H9 (cell line): ENCODE results near the gene GLT6D1. TPM values are rescaled to one million over a fixed set of nuclear protein-coding genes. Genes with fewer than 3 reads are reported as not detected.
A peak's percentile ranks its signal among the peaks of the same experiment; 100 is the strongest.

Source experiments
- DNase-seq: peaks from one replicate; pipeline ENCODE4 v3.0.0-alpha.2; 2017
- H2AFZ ChIP-seq: one replicate; pipeline ENCODE4 v1.6.1; 2013; ENCODE audit warnings: mild to moderate bottlenecking, low read length, control low read depth, moderate library complexity
- H2AK5ac ChIP-seq: 2 replicates; pipeline ENCODE4 v1.6.1; 2013; ENCODE audit warnings: low read length, control low read depth, mixed read lengths; ENCODE audit not compliant: insufficient read length
- H2BK120ac ChIP-seq: one replicate; pipeline ENCODE4 v1.6.1; 2013; ENCODE audit warnings: low read depth, mild to moderate bottlenecking, low read length, control low read depth, inconsistent platforms; ENCODE audit not compliant: poor library complexity, severe bottlenecking
- H2BK12ac ChIP-seq: 2 replicates; pipeline ENCODE4 v1.6.1; 2013; ENCODE audit warnings: low read length, control low read depth, mixed read lengths, low read depth; ENCODE audit not compliant: insufficient read length
- H2BK15ac ChIP-seq: 2 replicates; pipeline ENCODE4 v1.6.1; 2013; ENCODE audit warnings: low read depth, low read length, control low read depth
- H2BK20ac ChIP-seq: one replicate; pipeline ENCODE4 v1.6.1; 2013; ENCODE audit warnings: low read depth, mild to moderate bottlenecking, low read length, control low read depth, inconsistent platforms; ENCODE audit not compliant: poor library complexity, severe bottlenecking
- H2BK5ac ChIP-seq: 2 replicates; pipeline ENCODE4 v1.6.1; 2013; ENCODE audit warnings: low read length, control low read depth, mixed read lengths; ENCODE audit not compliant: insufficient read length
- H3K14ac ChIP-seq: 2 replicates; pipeline ENCODE4 v1.6.1; 2013; ENCODE audit warnings: low read length, control low read depth; ENCODE audit not compliant: insufficient read depth
- H3K18ac ChIP-seq: 2 replicates; pipeline ENCODE4 v1.6.1; 2013; ENCODE audit warnings: low read depth, mild to moderate bottlenecking, mixed read lengths, low read length, control low read depth; ENCODE audit not compliant: insufficient read length
- H3K23ac ChIP-seq: 2 replicates; pipeline ENCODE4 v1.6.1; 2013; ENCODE audit warnings: low read length, control low read depth, mixed read lengths, low read depth; ENCODE audit not compliant: insufficient read length
- H3K23me2 ChIP-seq: 2 replicates; pipeline ENCODE4 v1.6.1; 2013; ENCODE audit warnings: low read depth, mild to moderate bottlenecking, mixed read lengths, low read length, control low read depth; ENCODE audit not compliant: insufficient read length, poor library complexity, severe bottlenecking
- H3K27ac ChIP-seq: 2 replicates; pipeline ENCODE4 v1.5.1; 2013; ENCODE audit warnings: low read length, control low read depth, mixed read lengths, low read depth; ENCODE audit not compliant: insufficient read length
- H3K27me3 ChIP-seq: 2 replicates; pipeline ENCODE4 v1.6.1; 2013; ENCODE audit warnings: low read length, control low read depth, inconsistent platforms; ENCODE audit not compliant: insufficient read depth
- H3K4ac ChIP-seq: 2 replicates; pipeline ENCODE4 v1.6.1; 2013; ENCODE audit warnings: low read depth, mild to moderate bottlenecking, control low read depth, inconsistent platforms, low read length, moderate library complexity
- H3K4me1 ChIP-seq: 2 replicates; pipeline ENCODE4 v1.6.1; 2013; ENCODE audit warnings: low read length, control low read depth, inconsistent platforms; ENCODE audit not compliant: insufficient read depth
- H3K4me2 ChIP-seq: 2 replicates; pipeline ENCODE4 v1.6.1; 2013; ENCODE audit warnings: low read length, control low read depth, mixed read lengths; ENCODE audit not compliant: insufficient read length, insufficient read depth
- H3K56ac ChIP-seq: 2 replicates; pipeline ENCODE4 v1.6.1; 2013; ENCODE audit warnings: low read depth, mild to moderate bottlenecking, mixed read lengths, low read length, control low read depth; ENCODE audit not compliant: insufficient read length
- H3K79me1 ChIP-seq: 2 replicates; pipeline ENCODE4 v1.6.1; 2013; ENCODE audit warnings: low read depth, mild to moderate bottlenecking, moderate library complexity, low read length, control low read depth, inconsistent platforms; ENCODE audit not compliant: insufficient read depth, poor library complexity, severe bottlenecking
- H3K79me2 ChIP-seq: 2 replicates; pipeline ENCODE4 v1.6.1; 2013; ENCODE audit warnings: low read length, control low read depth, inconsistent platforms; ENCODE audit not compliant: insufficient read depth
- H3K9ac ChIP-seq: 2 replicates; pipeline ENCODE4 v1.6.1; 2013; ENCODE audit warnings: low read length, control low read depth, mixed read lengths; ENCODE audit not compliant: insufficient read length; ENCODE audit errors: extremely low read depth
- H3K9me3 ChIP-seq: one replicate; pipeline ENCODE4 v1.6.1; 2013; ENCODE audit warnings: low read depth, low read length, inconsistent platforms; ENCODE audit not compliant: control insufficient read depth
- H3T11ph ChIP-seq: one replicate; pipeline ENCODE4 v1.6.1; 2013; ENCODE audit warnings: mild to moderate bottlenecking, low read length, control low read depth, inconsistent platforms
- H4K20me1 ChIP-seq: one replicate; pipeline ENCODE4 v1.6.1; 2013; ENCODE audit not compliant: control insufficient read depth, insufficient read length, insufficient read depth
- H4K5ac ChIP-seq: 2 replicates; pipeline ENCODE4 v1.6.1; 2013; ENCODE audit warnings: low read depth, mild to moderate bottlenecking, mixed read lengths, low read length, control low read depth; ENCODE audit not compliant: insufficient read length
- H4K8ac ChIP-seq: replicated peaks from 2 replicates; pipeline ENCODE4 v1.6.1; 2013; ENCODE audit warnings: low read length, control low read depth, mixed read lengths, low read depth; ENCODE audit not compliant: insufficient read length
- H4K91ac ChIP-seq: 2 replicates; pipeline ENCODE4 v1.6.1; 2013; ENCODE audit warnings: low read depth, mild to moderate bottlenecking, moderate library complexity, mixed read lengths, low read length, control low read depth; ENCODE audit not compliant: insufficient read length
- H3K27ac Mint-ChIP-seq, 3 experiments: 2 replicates in 2 of 3; 3 replicates in 1 of 3; pipeline ENCODE4 v1.8.0; 2020 to 2021; ENCODE audit warnings: mixed read lengths in 3 of 3, mild to moderate bottlenecking in 1 of 3, moderate library complexity in 1 of 3
- H3K27me3 Mint-ChIP-seq: 2 replicates; pipeline ENCODE4 v1.8.0; 2021; ENCODE audit warnings: low read depth, mild to moderate bottlenecking, moderate library complexity, mixed read lengths
- H3K36me3 Mint-ChIP-seq, 3 experiments: 2 replicates in 2 of 3; 3 replicates in 1 of 3; pipeline ENCODE4 v1.8.0; 2020 to 2021; ENCODE audit warnings: low read depth in 3 of 3, mixed read lengths in 3 of 3; ENCODE audit not compliant: insufficient read depth in 1 of 3
- H3K4me1 Mint-ChIP-seq, 2 experiments: 2 replicates each; pipeline ENCODE4 v1.8.0; 2020; ENCODE audit warnings: mixed read lengths in 2 of 2
- H3K4me3 Mint-ChIP-seq, 2 experiments: 2 replicates in 1 of 2; 3 replicates in 1 of 2; pipeline ENCODE4 v1.8.0; 2020 to 2021; ENCODE audit warnings: mild to moderate bottlenecking in 2 of 2, mixed read lengths in 2 of 2, moderate library complexity in 1 of 2
- H3K9me3 Mint-ChIP-seq, 2 experiments: 2 replicates in 1 of 2; 3 replicates in 1 of 2; pipeline ENCODE4 v1.8.0; 2020; ENCODE audit warnings: mild to moderate bottlenecking in 2 of 2, mixed read lengths in 2 of 2, moderate library complexity in 1 of 2
- WGBS: extraction: QIAGEN DNeasy Blood & Tissue Kit; methylation state at CpG from one replicate; pipeline ENCODE4 v1.1.7; 2013; ENCODE audit warnings: missing lambda C conversion rate, low lambda C conversion rate, mixed read lengths; ENCODE audit not compliant: insufficient read length; ENCODE audit errors: extremely low coverage; 5-methylcytosine and 5-hydroxymethylcytosine counted together
- total RNA-seq: library from RNA; stranded (reverse); gene quantifications from 2 replicates; pipeline ENCODE4 v1.2.1, GENCODE V29; 2021
- TF ChIP-seq, protein P1 (sequence below): fragments of 200-600 bp; sonication (generic); conservative IDR thresholded peaks from 3 replicates; pipeline ENCODE4 v1.8.0; 2021; ENCODE audit warnings: antibody characterized with exemption, mild to moderate bottlenecking

Gene GLT6D1
- total RNA-seq, 1 experiment from 2014 or later = not detected

DNA sequence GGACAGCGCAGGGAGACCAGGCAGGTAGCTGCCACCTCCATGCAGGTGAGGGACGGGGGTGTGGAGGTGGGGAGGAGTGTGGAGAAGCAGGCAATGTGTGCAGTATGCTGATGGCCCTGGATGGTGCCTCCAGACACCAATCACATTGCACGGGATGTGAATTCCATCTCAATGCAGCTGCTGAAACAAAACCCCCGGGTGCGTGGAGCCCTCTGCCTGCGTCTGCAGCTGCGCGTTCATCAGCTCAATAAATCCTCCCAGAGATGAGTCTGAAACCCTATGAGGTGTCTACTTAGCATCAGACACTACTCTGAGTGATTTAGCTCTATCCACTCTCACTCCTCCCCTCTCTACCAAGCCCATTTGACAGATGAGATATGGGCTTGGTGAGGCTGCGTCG lies 49.7 kb upstream of the GLT6D1 start:
- H3K27me3 Mint-ChIP-seq = peaks cover 2% of the 10 kb centered on the region; the same call in 1 of the 2 replicates
- WGBS = no CpG with 5 or more reads among the region's 10 CpGs
- no peak overlapping the region for H3K27ac Mint-ChIP-seq

More for the DNA sequence above, 49.7 kb upstream of the GLT6D1 start:
- Histone ChIP-seq H3K4me2 (no peak overlapping the region), H4K8ac (no peak overlapping the region), H2AK5ac (no peak overlapping the region), H3K79me2 (no peaks in the 10 kb centered on the region), H3K9ac (no peak overlapping the region), H2BK120ac (no peak overlapping the region), H3K27me3 (no peaks in the 10 kb centered on the region), H2AFZ (no peak overlapping the region), H3K27ac (no peak overlapping the region), H3K56ac (no peak overlapping the region), H2BK12ac (no peak overlapping the region), H4K5ac (no peak overlapping the region), H3K18ac (no peak overlapping the region), H3T11ph (no peak overlapping the region), H3K4ac (no peak overlapping the region), H2BK15ac (no peak overlapping the region), H3K23me2 (no peaks in the 10 kb centered on the region), H4K91ac (no peak overlapping the region), H3K14ac (peak overlapping the region; percentile 17; the same call in 1 of the 2 replicates), H2BK5ac (no peak overlapping the region), H3K4me1 (no peaks in the 10 kb centered on the region), H3K9me3 (no peaks in the 10 kb centered on the region), H3K23ac (no peak overlapping the region), H4K20me1 (no peaks in the 10 kb centered on the region), H3K79me1 (no peaks in the 10 kb centered on the region), H2BK20ac (no peak overlapping the region)
- Mint-ChIP-seq H3K4me1 (peaks cover 6 to 8% of the 10 kb centered on the region in 2 experiments), H3K4me3 (no peak overlapping the region), H3K9me3 (no peaks in the 10 kb centered on the region; a peak in 1 of 5 replicates), H3K36me3 (no peaks in the 10 kb centered on the region; a peak in 1 of 7 replicates)
- DNase-seq = no peak
- TF ChIP-seq, protein P1, sequence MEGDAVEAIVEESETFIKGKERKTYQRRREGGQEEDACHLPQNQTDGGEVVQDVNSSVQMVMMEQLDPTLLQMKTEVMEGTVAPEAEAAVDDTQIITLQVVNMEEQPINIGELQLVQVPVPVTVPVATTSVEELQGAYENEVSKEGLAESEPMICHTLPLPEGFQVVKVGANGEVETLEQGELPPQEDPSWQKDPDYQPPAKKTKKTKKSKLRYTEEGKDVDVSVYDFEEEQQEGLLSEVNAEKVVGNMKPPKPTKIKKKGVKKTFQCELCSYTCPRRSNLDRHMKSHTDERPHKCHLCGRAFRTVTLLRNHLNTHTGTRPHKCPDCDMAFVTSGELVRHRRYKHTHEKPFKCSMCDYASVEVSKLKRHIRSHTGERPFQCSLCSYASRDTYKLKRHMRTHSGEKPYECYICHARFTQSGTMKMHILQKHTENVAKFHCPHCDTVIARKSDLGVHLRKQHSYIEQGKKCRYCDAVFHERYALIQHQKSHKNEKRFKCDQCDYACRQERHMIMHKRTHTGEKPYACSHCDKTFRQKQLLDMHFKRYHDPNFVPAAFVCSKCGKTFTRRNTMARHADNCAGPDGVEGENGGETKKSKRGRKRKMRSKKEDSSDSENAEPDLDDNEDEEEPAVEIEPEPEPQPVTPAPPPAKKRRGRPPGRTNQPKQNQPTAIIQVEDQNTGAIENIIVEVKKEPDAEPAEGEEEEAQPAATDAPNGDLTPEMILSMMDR = no peak
